HG03159 (cell line): ENCODE results near the gene CLTRN.
A peak's percentile ranks its signal among the peaks of the same experiment; 100 is the strongest.
"Not testable (repeated sequence)": the region's sequence is repeated elsewhere in the genome, so short reads cannot be mapped to it uniquely, and the experiment has no call there.

ENCODE experiments used
- ATAC-seq: cut with Tn5 transposase; IDR thresholded peaks from one replicate; pipeline ENCODE4 v1.9.1; 2021; ENCODE audit warnings: mild to moderate bottlenecking, moderate library complexity; ENCODE audit not compliant: unreplicated experiment

Gene CLTRN, protein sequence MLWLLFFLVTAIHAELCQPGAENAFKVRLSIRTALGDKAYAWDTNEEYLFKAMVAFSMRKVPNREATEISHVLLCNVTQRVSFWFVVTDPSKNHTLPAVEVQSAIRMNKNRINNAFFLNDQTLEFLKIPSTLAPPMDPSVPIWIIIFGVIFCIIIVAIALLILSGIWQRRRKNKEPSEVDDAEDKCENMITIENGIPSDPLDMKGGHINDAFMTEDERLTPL

DNA sequence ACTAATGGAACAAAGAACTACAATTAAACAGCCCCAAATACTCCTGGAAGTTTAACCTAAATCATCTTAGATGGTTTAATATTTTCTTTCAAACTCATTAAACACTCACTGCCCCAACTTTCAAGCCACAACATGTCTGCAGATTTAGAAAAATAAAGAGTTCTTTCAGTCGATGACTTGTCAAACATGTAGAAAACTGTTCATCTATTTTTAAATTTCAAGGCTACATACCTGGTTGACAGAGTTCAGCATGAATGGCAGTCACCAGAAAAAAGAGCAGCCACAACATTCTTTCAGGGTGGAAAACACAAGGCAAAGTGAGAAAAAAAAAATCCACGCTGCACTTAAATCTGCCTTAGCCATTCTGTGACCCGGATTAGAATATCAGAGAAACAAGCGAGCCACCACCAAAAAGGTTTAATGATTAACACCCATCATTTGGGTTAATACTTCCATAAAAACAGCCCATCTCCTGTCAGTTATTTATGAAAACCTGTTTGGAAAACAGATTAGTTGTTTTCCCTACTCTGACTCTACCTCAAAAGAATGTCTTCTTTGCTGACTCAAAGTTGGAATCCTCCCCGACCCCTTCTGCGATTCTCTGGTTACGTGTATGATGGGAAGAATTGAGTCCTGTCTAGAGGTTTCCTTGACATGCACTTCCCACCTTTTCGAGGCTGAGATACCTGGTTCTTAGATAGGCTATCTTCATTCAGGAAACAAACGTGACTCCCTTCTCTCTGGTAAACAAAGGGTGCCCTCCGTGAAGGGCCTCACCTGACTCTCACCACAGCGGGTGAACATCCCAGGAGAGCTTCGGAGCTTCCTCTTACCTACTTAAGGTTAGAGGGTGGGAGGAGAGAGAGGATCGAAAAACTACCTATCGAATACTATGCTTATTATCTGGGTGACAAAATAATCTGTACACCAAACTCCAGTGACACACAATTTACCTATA is at the start of gene CLTRN:
CLTRN (minus strand) TSS at position 319 of the 958 bp plus-strand sequence; CDS start at position 289, 30 bp downstream.
- no peak for ATAC-seq

DNA sequence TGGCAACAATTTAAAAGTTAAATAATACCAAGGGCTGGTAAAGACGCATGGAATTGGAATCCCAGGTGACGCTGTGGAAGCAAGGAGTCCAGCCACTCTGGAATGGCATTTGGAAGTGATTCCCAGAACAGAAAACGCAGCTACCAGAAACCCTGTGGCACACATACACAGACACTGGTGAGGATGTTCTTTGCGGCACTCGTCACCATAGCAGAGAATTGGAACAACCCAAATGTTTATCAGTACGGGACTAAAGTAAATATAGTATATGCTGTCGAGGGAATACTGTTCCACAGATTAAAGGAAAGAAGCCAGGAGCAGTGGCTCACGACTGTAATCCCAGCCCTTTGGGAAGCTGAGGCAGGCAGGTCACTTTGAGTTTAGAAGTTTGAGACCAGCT is 39.7 kb upstream of the CLTRN start:
- not testable (repeated sequence) for ATAC-seq

DNA sequence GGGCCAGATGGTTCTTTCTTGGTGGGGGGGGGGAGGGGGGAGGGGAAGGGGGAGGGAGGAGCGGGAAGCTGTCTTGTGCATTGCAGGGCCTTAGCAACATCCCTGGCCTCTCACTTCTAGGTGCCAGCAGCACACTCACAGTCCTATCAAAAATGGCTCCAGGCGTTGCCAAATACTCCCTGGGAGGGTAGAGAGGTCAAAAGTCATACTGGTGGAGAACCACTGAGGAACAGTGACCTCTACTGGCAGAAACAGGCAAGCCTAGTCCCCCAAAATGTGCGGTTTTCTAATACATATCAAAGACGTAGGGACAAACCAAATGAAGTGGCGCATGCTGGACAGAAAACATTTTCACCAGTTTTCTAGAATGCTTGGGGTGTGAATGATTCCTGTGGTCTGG is 39.2 kb upstream of the CLTRN start:
- peak; percentile 77 for ATAC-seq

DNA sequence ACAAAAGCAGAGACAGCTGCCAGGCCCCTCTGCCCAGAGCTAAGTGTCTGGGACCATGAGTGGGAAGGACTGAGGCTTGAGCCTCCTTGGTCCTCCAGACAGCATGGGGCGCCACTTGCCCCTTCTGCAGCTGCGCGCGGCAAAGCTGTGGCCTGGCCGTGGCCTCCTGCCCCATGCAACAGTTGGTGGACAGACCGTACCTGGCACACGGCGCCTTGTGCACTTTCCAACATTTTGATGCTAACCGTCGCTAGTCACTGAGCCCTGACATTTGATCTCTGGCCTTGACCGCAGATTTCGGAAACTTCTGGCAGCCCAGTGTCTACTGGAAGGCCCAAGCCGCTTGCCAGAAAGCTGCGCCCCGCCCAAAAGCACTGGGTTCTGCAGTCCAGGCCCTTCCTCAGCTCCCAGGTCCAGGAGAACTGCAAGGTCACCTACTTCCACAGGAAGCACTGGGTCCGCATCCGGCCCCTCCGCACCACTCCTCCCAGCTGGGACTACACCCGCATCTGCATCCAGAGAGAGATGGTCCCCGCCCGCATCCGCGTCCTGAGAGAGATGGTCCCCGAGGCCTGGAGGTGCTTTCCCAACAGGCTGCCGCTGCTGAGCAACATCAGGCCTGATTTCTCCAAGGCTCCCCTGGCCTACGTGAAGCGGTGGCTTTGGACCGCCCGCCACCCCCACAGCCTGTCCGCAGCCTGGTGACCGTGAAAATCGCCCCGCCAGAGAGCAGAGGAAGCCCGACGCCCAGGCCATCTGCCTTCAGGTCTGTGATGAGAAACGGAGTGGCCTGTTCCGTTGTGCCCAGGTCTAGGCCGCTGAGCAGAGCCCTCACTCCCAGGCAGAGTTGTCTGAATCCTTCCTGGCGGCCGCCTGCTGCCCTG is 38.1 kb upstream of the CLTRN start:
- ATAC-seq, result no peak

DNA sequence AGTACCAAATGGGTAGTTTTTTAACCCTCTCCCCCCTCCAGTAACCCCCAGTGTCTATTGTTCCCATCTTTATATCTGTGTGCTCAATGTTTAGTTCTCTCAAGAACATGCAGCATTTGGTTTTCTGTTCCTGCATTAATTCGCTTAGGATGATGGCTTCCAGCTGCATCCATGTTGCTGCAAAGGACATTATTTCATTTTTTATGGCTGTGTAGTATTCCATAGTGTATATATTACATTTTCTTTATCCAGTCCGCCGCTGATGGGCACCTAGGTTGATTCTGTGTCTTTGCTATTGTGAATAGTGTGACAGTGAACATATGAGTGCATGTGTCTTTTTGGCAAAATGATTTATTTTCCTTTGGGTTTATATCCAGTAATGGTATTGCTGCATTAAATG is 31.9 kb upstream of the CLTRN start:
- no peak for ATAC-seq

DNA sequence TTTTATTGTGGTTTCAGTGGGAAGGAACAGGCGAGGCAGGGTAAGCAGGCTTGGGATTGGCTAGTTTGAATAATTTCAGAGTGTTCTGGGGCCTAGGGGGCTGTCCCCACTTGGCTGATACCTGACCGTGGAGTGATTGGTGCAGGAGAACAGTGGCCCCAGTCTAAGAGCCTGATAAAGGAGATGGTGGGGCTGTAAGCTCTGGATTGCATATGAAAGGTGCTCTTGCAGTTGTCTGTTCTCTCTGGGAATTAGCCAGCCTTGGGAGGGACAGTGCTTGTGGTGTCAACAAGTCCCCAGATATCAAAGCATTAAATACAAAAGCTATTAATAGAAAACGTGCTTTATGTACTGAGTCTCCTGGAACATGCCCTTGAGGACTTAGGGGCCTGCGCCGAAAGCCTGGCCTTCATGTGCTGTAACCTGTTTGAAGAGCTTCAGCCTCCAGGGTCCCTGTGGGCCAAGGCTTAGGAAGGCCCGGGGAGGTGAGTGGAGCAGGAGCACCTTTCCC is 30.4 kb upstream of the CLTRN start:
- ATAC-seq, result no peak

DNA sequence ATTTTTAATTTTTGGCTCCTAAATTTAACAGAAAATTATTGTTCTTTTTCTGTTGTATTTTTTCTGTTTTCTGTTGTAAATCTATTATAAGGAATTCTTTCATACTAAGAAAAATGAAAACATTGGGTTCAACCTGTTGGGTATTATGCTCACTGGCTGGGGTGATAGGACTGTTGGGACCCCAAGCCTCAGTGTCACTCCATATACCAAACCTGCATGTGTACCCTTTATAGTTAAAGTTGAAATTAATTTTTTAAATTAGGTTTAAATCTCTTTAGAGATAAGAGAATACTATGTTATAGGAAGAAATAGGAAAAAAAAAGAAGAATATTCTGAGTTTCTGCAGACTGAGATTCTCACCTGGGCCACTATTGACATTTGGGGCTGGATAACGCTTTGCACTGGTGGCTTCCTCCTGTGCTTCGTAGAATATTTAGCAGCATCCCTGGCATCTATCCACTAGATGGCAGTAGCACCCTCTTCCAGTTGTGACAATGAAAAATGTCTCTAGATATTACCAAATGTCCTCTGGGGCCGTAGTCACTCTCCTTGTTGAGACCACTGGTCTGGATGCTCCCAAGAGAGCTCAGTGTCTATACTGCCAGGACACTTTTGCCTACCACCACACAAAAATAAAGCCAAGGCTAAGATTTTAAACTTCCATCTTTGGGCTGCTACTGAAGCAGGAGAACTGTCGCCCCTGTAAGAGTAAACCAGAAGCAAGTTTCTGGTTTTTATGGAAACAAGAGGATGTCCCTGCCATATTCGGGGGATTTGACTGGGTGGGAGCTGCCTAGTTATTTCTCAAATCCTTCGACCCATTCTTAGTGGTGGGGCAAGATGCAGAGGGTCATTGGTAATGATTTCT is 22.4 kb upstream of the CLTRN start:
- peak; percentile 95 for ATAC-seq

DNA sequence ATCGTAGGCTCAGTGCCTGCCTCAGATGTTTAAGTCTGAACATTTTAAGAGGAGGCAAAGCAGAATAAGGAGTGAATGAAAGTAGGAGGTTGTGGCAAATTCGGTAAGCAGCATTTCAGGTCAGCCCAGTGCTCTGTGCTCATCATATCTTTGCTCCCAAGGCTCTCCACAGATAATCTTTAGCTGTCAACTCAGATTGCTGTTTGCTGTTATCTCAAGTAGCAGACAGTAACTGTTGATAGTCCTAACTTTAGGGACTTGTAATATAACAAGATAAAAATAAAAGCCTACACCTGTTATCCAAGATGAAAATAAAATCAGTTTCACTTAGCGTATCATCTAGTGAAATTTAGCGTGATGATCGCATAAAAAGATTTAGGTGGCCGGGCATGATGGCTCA is 18.6 kb upstream of the CLTRN start:
- ATAC-seq, result no peak

DNA sequence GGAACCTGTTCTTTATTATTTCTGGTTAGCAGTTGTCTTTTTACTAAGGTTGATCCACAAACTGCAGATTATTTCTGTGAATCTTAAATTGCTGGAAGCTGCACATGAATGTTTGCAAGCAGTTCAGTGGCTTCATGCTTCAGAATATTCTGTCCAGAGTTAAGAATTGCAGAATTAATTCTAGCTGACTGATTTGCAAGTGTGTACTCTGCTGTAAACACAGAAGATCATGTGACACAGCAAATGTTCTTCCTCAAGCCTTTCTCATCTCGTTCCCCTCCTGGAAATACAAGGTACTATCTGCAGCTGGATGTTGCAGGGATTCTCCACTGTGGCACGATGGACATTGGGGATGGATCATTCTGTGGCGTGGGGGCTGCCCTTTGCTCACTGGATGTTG is 16.8 kb upstream of the CLTRN start:
- no peak for ATAC-seq

DNA sequence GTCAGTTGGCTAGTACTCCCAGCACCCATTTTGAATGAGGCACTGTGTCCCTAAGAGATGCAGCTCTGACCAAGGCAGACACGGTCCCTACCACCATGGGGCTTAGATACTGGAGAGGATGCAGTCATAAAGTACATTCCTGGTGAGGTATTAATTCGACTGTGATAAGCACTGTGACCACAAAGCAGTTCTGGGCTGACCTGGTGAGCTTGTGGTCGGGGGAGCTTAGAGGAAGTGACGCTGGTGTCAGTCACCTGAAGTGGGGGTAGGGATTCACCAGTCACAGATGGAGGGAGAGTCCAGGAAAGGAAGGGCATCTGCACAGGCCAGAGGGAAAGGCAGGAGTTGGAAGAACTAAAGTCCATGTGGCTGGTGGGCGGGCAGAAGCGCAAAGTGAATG is 15.8 kb upstream of the CLTRN start:
- peak; percentile 47 for ATAC-seq

DNA sequence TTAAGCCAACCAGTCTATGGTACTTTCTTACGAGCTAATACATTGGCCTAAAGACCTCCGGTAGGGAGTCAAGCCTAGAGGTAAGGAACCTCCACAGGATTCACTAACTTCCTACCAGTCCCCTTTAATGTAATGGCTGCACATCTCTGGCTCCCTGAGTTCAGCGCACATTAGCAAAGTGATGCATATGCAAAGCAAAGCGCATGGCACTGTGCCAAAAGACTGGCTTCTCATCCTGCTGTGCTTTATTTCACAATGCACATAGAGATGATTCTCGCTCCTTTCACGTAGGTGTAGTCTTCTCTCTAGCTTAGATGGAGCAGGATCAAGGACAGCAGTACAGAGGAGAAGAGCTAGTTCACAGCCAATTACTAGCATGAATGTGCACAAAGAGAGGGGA is 14.6 kb upstream of the CLTRN start:
- no peak for ATAC-seq

DNA sequence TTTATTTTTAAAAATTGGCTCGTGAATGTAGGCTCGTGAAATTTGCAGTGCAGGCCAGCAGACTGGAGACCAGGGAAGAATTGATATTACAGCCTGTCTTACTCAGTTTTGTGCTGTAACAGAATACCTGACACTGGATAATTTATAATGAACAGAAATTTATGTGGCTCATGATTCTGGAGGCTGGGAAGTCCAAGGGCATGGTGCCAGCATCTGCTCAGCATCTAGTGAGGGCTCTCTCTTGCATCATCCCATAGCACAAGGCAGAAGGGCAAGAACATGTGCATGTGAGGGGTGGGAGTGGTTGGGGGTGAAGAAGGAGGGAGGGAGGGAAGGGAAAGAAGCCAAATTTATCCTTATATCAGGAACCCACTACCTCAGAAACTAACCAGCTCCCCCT is 13.7 kb upstream of the CLTRN start:
- ATAC-seq, result no peak

DNA sequence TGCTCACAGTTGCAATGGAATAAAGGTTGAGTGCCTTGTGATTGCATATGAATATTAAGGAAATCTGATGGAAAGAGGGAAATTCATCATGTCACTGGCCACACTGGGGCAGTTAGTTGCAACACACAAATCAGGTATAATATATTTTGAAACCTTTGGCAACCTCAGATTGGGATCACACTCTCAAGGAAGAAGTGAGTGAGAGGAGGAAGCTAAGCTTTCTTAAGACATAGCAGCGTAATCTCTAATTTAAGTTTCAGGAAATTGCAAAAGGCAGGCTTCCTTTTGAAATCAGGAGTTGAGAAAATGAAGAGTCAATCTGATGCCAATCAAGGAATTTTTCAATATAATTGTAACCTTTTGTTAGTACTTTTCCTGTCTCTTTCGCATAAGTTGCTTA is 12.3 kb upstream of the CLTRN start:
- no peak for ATAC-seq

DNA sequence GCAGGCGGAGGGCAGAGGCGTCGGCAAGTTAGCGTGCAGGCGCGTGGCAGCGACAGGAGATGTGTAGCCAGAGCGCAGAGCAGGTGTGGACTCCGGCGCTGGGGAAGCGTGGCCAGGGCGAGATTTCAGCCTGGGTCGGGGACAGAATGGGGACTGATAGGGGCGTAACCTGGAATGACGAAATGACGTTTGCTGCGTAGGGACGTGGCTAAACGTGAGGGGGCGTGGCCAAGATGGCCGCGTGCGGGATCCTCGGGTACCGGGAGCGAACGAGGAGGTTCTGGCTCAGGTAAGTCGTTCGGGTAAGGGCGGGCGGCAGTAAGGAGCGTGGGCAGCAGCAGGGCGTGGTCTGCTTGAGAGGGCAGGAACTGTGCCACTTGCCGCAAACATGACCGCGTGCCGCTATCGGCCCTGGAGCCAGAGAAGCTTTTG is 10.9 kb upstream of the CLTRN start:
- ATAC-seq, result peak; percentile 68

DNA sequence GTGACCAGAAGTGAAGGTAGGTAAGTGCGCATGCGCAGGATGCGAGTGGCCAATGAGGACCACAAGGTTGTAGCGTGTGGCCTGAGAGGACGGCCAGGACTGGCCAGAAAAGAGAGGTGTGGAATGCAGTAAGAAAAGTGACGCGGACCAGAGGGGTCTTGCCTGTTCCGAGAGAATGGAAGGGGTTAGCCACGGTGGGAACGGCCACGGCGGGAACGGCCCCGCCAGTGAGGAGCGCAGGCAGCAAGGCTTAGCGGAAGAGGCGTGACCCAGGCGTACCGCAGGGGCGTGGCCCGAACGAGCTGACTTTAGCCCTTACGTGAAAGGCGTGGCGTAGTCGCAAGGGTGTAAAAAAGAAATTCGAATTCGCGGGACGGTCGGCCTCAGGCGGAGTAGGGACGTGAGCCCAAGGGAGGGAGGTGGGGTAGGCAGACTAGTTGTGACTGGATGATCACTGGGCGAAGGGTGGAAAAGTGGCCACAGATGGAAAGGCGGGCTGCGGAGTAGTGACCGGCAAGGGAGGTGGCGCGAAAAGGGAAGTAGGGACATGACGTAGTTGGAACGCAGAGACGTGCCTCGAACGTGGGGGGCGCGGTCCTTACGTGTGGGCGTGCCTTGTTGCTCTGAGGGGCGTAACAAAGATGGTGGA is 10.4 kb upstream of the CLTRN start:
- ATAC-seq, result peak; percentile 84

DNA sequence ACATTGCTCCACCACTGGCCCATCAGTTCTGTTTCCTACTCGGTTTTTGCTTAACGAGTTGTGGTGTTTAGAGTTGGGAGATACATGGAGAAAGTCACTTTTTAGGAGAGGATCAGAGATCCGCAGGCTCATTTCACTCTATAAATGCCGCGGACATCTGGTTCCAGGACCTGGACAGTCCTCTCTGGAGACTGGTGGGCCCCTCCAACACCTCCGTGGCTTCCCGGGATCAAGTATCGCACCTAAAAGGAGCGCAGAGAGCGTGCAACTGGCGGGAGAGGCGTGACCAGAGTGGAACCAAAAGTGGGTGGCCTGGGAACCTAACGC is 9.9 kb upstream of the CLTRN start:
- ATAC-seq, result no peak

DNA sequence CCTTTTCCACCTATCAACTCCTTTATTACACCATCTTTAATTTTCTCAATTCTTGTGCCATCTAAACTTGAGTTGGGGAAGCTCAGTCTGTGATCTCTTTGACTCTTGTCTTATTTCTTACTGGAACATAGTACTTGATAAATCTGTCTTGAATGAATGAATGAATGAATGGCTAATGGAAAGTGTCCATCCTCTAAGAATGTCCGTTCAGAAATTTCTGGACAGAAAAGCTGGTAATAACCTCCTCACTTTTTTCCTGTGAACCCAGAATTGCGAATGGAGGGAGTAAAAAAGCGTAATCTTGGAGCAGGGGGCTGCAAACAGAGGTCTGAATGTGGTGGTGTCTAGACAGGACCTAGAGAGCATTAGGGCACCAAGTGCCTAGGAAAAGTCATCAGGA is 9.4 kb upstream of the CLTRN start:
- ATAC-seq, result no peak

DNA sequence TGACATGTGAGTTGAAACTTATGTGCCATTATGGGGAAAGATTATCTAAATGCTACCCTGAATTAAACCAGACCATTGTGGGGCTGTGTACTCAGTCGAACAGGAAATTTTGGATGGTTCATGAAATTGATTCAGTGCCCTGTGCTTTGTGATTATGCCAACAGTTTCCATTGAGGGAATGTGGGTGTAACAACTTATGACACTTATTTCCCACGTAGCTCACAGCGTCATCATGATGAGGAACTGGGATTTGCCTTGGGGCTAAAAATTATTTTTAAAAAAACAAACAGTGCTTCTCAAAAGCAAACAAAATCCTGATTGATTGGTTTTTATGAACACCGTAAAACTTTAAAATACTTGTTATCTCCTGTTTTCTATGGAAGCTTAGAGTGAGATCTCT is 8.3 kb upstream of the CLTRN start:
- no peak for ATAC-seq

DNA sequence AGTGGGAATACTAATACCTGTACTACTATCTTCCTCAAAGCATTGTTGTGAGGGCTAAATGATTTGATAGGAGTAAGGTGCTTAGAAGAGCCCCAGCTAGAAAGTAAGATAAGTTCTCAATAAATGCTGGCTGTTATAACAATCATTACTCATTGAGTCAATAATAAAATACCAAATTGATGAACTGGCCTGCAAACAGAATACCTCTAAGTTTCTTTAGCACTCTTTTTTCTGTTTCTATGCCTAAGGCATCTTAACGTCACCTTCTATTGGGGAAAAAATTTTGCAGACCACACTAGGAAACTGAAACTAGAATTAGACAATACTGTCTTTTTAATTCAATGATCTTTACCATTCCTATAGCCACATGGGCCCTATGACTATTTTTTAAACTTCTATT is 1.2 kb downstream of the CLTRN start:
- ATAC-seq, result no peak

DNA sequence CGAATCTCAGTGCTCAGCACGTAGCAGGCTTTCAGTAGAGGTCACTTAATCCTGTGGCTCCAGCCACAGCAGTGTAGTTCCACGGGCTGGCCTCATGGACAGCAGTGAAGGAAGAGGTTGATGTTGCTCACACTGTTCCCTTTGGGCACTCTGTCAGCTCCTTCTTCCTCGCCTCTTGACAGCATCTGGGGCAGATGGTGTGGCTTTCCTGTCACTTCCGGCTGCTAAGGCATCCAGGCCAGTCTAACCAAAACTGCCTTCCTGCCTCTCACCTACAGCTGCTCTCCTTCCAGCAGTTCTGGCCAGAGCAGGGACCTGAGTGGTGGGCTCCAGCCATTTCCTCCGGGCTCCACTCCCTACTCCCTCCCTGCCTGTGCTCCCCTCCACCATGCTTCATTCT is 9.8 kb downstream of the CLTRN start:
- ATAC-seq, result not testable (repeated sequence)
